Stimulated activated CD8-positive, alpha-beta memory T cell treated with anti-CD3 and anti-CD28 coated beads, Interleukin-12 subunit alpha, Interleukin-12 subunit beta, amount 100 ng/mL, for 4 hours (primary cell): ENCODE measurements around the gene PITPNM3.
A peak's percentile ranks its signal among the peaks of the same experiment; 100 is the strongest.

Experiments
- DNase-seq: peaks from one replicate; pipeline ENCODE4 v3.0.0-alpha.2; 2020; ENCODE audit warnings: low read depth

The PITPNM3 gene

GRCh38 chr17:6443692-6444570 is 112.4 kb downstream of the PITPNM3 start, which contains the start of gene PIMREG:
PIMREG (plus strand) TSS chr17:6444455; CDS start chr17:6445111, 656 bp downstream.
- DNase-seq: peak; percentile 89

- no peak for DNase-seq
Measured at GRCh38 chr17:6442775-6443174, 113.6 kb downstream of the PITPNM3 start.

GRCh38 chr17:6439951-6440350 is 116.4 kb downstream of the PITPNM3 start:
- no peak for DNase-seq

- no peak for DNase-seq
Measured at GRCh38 chr17:6437956-6438355, 118.4 kb downstream of the PITPNM3 start.

- no peak for DNase-seq
Measured at GRCh38 chr17:6437466-6437865, 118.9 kb downstream of the PITPNM3 start.

- DNase-seq: peak; percentile 22
Measured at GRCh38 chr17:6435968-6436367, 120.4 kb downstream of the PITPNM3 start.

- DNase-seq: no peak
Measured at GRCh38 chr17:6435051-6435450, 121.3 kb downstream of the PITPNM3 start, which contains the start of gene AIPL1. AIPL1 (minus strand) TSS chr17:6435121; CDS start chr17:6435104, 17 bp downstream.

- no peak for DNase-seq
Measured at GRCh38 chr17:6430769-6431168, 125.6 kb downstream of the PITPNM3 start.

- no peak for DNase-seq
Measured at GRCh38 chr17:6429266-6429665, 127.1 kb downstream of the PITPNM3 start.

GRCh38 chr17:6428207-6428965 is 128.0 kb downstream of the PITPNM3 start:
- DNase-seq: no peak

GRCh38 chr17:6427279-6427781 is 129.0 kb downstream of the PITPNM3 start:
- DNase-seq: no peak

- DNase-seq: no peak
Measured at GRCh38 chr17:6426356-6427101, 129.8 kb downstream of the PITPNM3 start.

GRCh38 chr17:6425407-6425806 is 130.9 kb downstream of the PITPNM3 start:
- DNase-seq: no peak

- DNase-seq: no peak
Measured at GRCh38 chr17:6423931-6424330, 132.4 kb downstream of the PITPNM3 start.

- DNase-seq: no peak
Measured at GRCh38 chr17:6422654-6423241, 133.6 kb downstream of the PITPNM3 start.

- DNase-seq: peak; percentile 37
Measured at GRCh38 chr17:6421700-6422604, 134.4 kb downstream of the PITPNM3 start.

GRCh38 chr17:6420173-6420641 is 136.1 kb downstream of the PITPNM3 start:
- DNase-seq: no peak

GRCh38 chr17:6415616-6416015 is 140.7 kb downstream of the PITPNM3 start:
- no peak for DNase-seq

GRCh38 chr17:6413065-6413464 is 143.3 kb downstream of the PITPNM3 start:
- DNase-seq: no peak

GRCh38 chr17:6408735-6409134 is 147.6 kb downstream of the PITPNM3 start:
- DNase-seq: no peak
